ENCODE data around the gene MAP3K8. TPM values are rescaled to one million over a fixed set of nuclear protein-coding genes. Genes with fewer than 3 reads are reported as not detected.

MAP3K8 gene
- total and polyA plus RNA-seq, 2 donors (not counting 3 experiments of a cell fraction or from before 2014, with no cell fraction given): 5.2 to 10.6 TPM

DNA sequence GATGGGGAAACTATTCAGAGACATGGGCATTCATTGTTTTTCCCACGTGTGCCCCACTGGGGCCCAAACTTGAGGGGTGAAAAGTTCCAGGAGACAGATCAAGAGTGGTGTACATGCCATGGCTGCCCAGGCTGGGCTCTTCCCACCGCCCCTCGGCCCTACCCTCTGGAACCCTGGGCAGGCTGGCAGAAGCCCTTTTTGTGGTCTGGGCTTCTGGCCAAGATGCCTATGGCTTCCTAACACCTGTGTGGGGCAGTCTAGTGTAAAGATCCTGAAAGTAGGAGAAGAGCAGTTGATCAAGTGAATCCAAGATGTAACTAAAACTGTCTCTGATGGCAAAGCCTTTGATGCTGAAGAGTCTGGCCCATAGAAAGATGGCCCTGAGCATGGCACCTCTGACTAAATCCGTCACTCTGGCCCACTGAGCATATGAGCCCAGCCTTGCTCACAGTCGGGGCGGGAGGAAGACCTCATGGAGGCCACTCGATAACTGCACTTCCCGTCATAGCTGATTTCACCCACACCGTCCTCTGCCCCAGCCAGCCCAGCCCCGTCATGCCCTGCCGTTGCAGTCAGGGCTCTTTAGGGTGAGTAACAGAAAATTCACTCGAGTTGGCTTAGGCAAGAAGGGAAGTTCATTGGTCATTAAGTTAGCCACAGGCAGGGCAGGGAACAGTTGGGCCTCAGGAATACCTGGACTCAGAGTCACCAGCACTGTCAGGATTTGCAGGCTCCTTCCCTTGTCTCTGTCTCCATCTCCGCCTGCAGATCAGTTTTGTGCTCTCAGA lies 47.0 kb upstream of the MAP3K8 start:
- dilution Hi-C loops (cut with MboI; ENCODE audit: extremely low pct_ligation_motif_present, low sequenced_read_pairs) (no loop called here), intact Hi-C loops (cut with micrococcal nuclease) (no loop called here)
- Histone ChIP-seq H3K9me1 (replicated peaks; ENCODE audit: control insufficient read depth, extremely low read depth, insufficient read depth, low read length) (no peaks in the 10 kb centered on the region), H3K4me3 (replicated peaks in 1 of 3; ENCODE audit: insufficient read depth in 1 of 3, low read depth in 1 of 3, low read length in 3 of 3) (no peak overlapping the region), H2AFZ (ENCODE audit: low read depth, low read length) (no peak overlapping the region), H3K9ac (replicated peaks; ENCODE audit: extremely low read depth, insufficient read depth, low read length) (no peak overlapping the region), H3K9me3 (replicated peaks; ENCODE audit: control insufficient read depth, insufficient read depth, low read length) (no peaks in the 10 kb centered on the region), H3K4me2 (ENCODE audit: insufficient read depth, low read length) (no peak overlapping the region), H3K79me2 (ENCODE audit: control insufficient read depth, insufficient read depth, low read length) (no peaks in the 10 kb centered on the region), H4K20me1 (replicated peaks; ENCODE audit: control insufficient read depth, extremely low read depth, insufficient read depth, low read length) (no peaks in the 10 kb centered on the region), H3K27ac (ENCODE audit: insufficient read depth, low read depth, low read length) (no peak overlapping the region), H3K36me3 (ENCODE audit: control insufficient read depth in 2 of 2, extremely low read depth in 1 of 2, insufficient read depth in 2 of 2, low read length in 2 of 2) (no peaks in the 10 kb centered on the region), H3K27me3 (ENCODE audit: control insufficient read depth in 2 of 2, insufficient read depth in 2 of 2, low read length in 2 of 2) (peaks cover 0 to 10% of the 10 kb centered on the region in 2 experiments), H3K4me1 (ENCODE audit: control insufficient read depth, extremely low read depth, insufficient read depth, low read length) (no peaks in the 10 kb centered on the region)
- no peak for DNase-seq (ENCODE audit: low read depth, low spot score)
- CTCF ChIA-PET: no interaction called here
- no peak for FAIRE-seq
- no TSS peak for BruUV-seq (replicated peaks)
- POLR2A ChIA-PET: no interaction called here
- TF ChIP-seq CTCF (IDR thresholded peaks at IDR 0.05; ENCODE audit: extremely low read depth in 1 of 2, insufficient read depth in 1 of 2, low read depth in 1 of 2, low read length in 2 of 2) (no peak), POLR2A (IDR thresholded peaks at IDR 0.05; ENCODE audit: low read depth, low read length) (no peak), EZH2 (IDR thresholded peaks at IDR 0.05; ENCODE audit: borderline replicate concordance, low read depth, low read length, severe bottlenecking) (no peak), POLR2AphosphoS5 (IDR thresholded peaks at IDR 0.05; ENCODE audit: insufficient read depth, low read depth, low read length) (no peak), JUN (IDR thresholded peaks at IDR 0.05; ENCODE audit: borderline replicate concordance, insufficient read depth, insufficient read length, low read depth) (no peak), MAX (IDR thresholded peaks at IDR 0.05; ENCODE audit: insufficient read depth, insufficient read length) (no peak), GATA2 (IDR thresholded peaks at IDR 0.05; ENCODE audit: insufficient read depth, insufficient read length, low read depth, low read length) (no peak), MYC (IDR thresholded peaks at IDR 0.05; ENCODE audit: low read depth, low read length) (no peak), FOS (IDR thresholded peaks at IDR 0.05; ENCODE audit: borderline replicate concordance, insufficient read depth, low read length) (no peak)

All from endothelial cell of umbilical vein (primary cell).